ACC112 (cell line): Measurements from ENCODE around the gene TAS1R3.

Experiments
- H2AFZ ChIP-seq: fragments of 200-600 bp; sonication (generic); one replicate; pipeline ENCODE4 v1.6.0; 2017; ENCODE audit warnings: antibody characterized with exemption, low read length; ENCODE audit not compliant: unreplicated experiment
- H3K27ac ChIP-seq: fragments of 200-600 bp; sonication (generic); 2 replicates; pipeline ENCODE4 v1.5.1; 2014; ENCODE audit warnings: low read depth, mild to moderate bottlenecking, antibody characterized with exemption, low read length, moderate library complexity
- H3K27me3 ChIP-seq: fragments of 200-600 bp; sonication (generic); 2 replicates; pipeline ENCODE4 v1.6.1; 2014; ENCODE audit warnings: mild to moderate bottlenecking, antibody characterized with exemption, low read length, moderate library complexity, mixed read lengths; ENCODE audit not compliant: insufficient read depth
- H3K36me3 ChIP-seq: fragments of 200-600 bp; sonication (generic); 2 replicates; pipeline ENCODE4 v1.6.1; 2016; ENCODE audit warnings: mild to moderate bottlenecking, antibody characterized with exemption, low read length, moderate library complexity, mixed read lengths; ENCODE audit not compliant: insufficient read depth
- H3K4me1 ChIP-seq: fragments of 200-600 bp; sonication (generic); one replicate; pipeline ENCODE4 v1.6.1; 2016; ENCODE audit warnings: low read length, mixed read lengths; ENCODE audit not compliant: insufficient read depth, unreplicated experiment, control insufficient read depth
- H3K4me3 ChIP-seq: fragments of 200-600 bp; sonication (generic); 2 replicates; pipeline ENCODE4 v1.5.1; 2014; ENCODE audit warnings: mild to moderate bottlenecking, low read depth, low read length
- H3K79me2 ChIP-seq: fragments of 200-600 bp; sonication (generic); one replicate; pipeline ENCODE4 v1.6.0; 2016; ENCODE audit warnings: low read length; ENCODE audit not compliant: control insufficient read depth, unreplicated experiment, insufficient read depth

The TAS1R3 gene

GRCh38 chr1:1331068-1331965 is at the start of gene TAS1R3:
TSS of gene TAS1R3 (plus strand) at chr1:1331280. CDS start at chr1:1331346, 66 bp downstream.
- Histone ChIP-seq H3K4me1 (peaks cover 3% of the 10 kb centered on the region), H3K27ac (no peak within 1 kb of the TSS), H3K4me3 (no peak within 1 kb of the TSS), H2AFZ (no peak within 1 kb of the TSS), H3K27me3 (no peaks in the 10 kb centered on the region), H3K79me2 (no peaks in the 10 kb centered on the region), H3K36me3 (no peaks in the 10 kb centered on the region)

GRCh38 chr1:1281533-1282321 is 49.4 kb upstream of the TAS1R3 start:
- no peak overlapping the region for H2AFZ ChIP-seq
- H3K4me3 ChIP-seq = no peak overlapping the region
- H3K27me3 ChIP-seq = no peaks in the 10 kb centered on the region
- H3K27ac ChIP-seq = no peak overlapping the region
- H3K4me1 ChIP-seq = peaks cover 3% of the 10 kb centered on the region
- H3K79me2 ChIP-seq = no peaks in the 10 kb centered on the region
- H3K36me3 ChIP-seq = no peaks in the 10 kb centered on the region

- no peak overlapping the region for H3K4me3 ChIP-seq
- no peaks in the 10 kb centered on the region for H3K27me3 ChIP-seq
- no peak overlapping the region for H2AFZ ChIP-seq
- no peaks in the 10 kb centered on the region for H3K79me2 ChIP-seq
- H3K36me3 ChIP-seq = no peaks in the 10 kb centered on the region
- H3K4me1 ChIP-seq = peaks cover 3% of the 10 kb centered on the region
- no peak overlapping the region for H3K27ac ChIP-seq
These were observed 48.1 kb upstream of the TAS1R3 start for GRCh38 chr1:1282998-1283397.

- Histone ChIP-seq H3K27me3 (no peaks in the 10 kb centered on the region), H3K79me2 (no peaks in the 10 kb centered on the region), H3K36me3 (no peaks in the 10 kb centered on the region), H2AFZ (no peak overlapping the region), H3K4me1 (peaks cover 3% of the 10 kb centered on the region), H3K4me3 (no peak overlapping the region), H3K27ac (no peak overlapping the region)
These were observed 47.3 kb upstream of the TAS1R3 start for GRCh38 chr1:1283821-1284220.

GRCh38 chr1:1284221-1285101 is 46.6 kb upstream of the TAS1R3 start:
- H3K4me1 ChIP-seq = peaks cover 3% of the 10 kb centered on the region
- no peak overlapping the region for H2AFZ ChIP-seq
- no peaks in the 10 kb centered on the region for H3K79me2 ChIP-seq
- H3K27ac ChIP-seq = no peak overlapping the region
- H3K4me3 ChIP-seq = no peak overlapping the region
- H3K36me3 ChIP-seq = no peaks in the 10 kb centered on the region
- H3K27me3 ChIP-seq = no peaks in the 10 kb centered on the region

GRCh38 chr1:1285102-1285571 is 45.9 kb upstream of the TAS1R3 start:
- Histone ChIP-seq H3K4me3 (no peak overlapping the region), H3K27ac (no peak overlapping the region), H2AFZ (no peak overlapping the region), H3K36me3 (no peaks in the 10 kb centered on the region), H3K79me2 (no peaks in the 10 kb centered on the region), H3K4me1 (peaks cover 3% of the 10 kb centered on the region), H3K27me3 (no peaks in the 10 kb centered on the region)

GRCh38 chr1:1285611-1286311 is 45.3 kb upstream of the TAS1R3 start:
- H3K4me1 ChIP-seq = peaks cover 4% of the 10 kb centered on the region
- no peaks in the 10 kb centered on the region for H3K36me3 ChIP-seq
- H3K27ac ChIP-seq = no peak overlapping the region
- no peaks in the 10 kb centered on the region for H3K79me2 ChIP-seq
- H3K27me3 ChIP-seq = no peaks in the 10 kb centered on the region
- no peak overlapping the region for H3K4me3 ChIP-seq
- no peak overlapping the region for H2AFZ ChIP-seq

- Histone ChIP-seq H3K4me3 (no peak overlapping the region), H3K36me3 (no peaks in the 10 kb centered on the region), H3K79me2 (no peaks in the 10 kb centered on the region), H3K27me3 (no peaks in the 10 kb centered on the region), H3K4me1 (peaks cover 12% of the 10 kb centered on the region), H3K27ac (no peak overlapping the region), H2AFZ (no peak overlapping the region)
These were observed 44.5 kb upstream of the TAS1R3 start for GRCh38 chr1:1286313-1287261.
